Heart left ventricle (tissue), 16 donors: Measurements from ENCODE around the gene CCSER1. TPM values are rescaled to one million over a fixed set of nuclear protein-coding genes. Genes with fewer than 3 reads are reported as not detected.

Experiments
- ATAC-seq, 4 donors: fragments of 200-7000 bp; cut with Tn5 transposase; one replicate each; pipeline ENCODE4 v1.9.1; 2020 to 2022; ENCODE audit warnings: moderate library complexity in 4 of 4, mild to moderate bottlenecking in 3 of 4, moderate number of reproducible peaks in 1 of 4
- DNase-seq, 5 donors: peaks; one replicate each; pipeline ENCODE4 v3.0.0-alpha.2; 2020
- H3K27ac ChIP-seq, 12 donors: fragments of 200-600 bp; sonication (generic) in 4 of 12; one replicate each; pipeline versions ENCODE4 v1.5.0 to v1.8.0; 2016 to 2022; ENCODE audit warnings: mild to moderate bottlenecking in 2 of 12
- H3K27me3 ChIP-seq, 9 donors: fragments of 200-600 bp; sonication (generic) in 2 of 9; one replicate each; pipeline versions ENCODE4 v1.5.1 to v1.8.0; 2016 to 2022; ENCODE audit warnings: mild to moderate bottlenecking in 3 of 9
- H3K36me3 ChIP-seq, 9 donors: fragments of 200-600 bp; sonication (generic) in 2 of 9; one replicate each; pipeline versions ENCODE4 v1.5.0 to v1.8.0; 2018 to 2022; ENCODE audit warnings: mild to moderate bottlenecking in 2 of 9
- H3K4me1 ChIP-seq, 12 donors: fragments of 200-600 bp; sonication (generic) in 4 of 12; one replicate each; pipeline versions ENCODE4 v1.5.0 to v1.8.0; 2016 to 2022; ENCODE audit warnings: mild to moderate bottlenecking in 3 of 12
- H3K4me3 ChIP-seq, 12 donors: fragments of 200-600 bp; sonication (generic) in 4 of 12; one replicate each; pipeline versions ENCODE4 v1.5.0 to v1.8.0; 2017 to 2022; ENCODE audit warnings: mild to moderate bottlenecking in 9 of 12, moderate library complexity in 4 of 12
- H3K9me3 ChIP-seq, 12 donors: fragments of 200-600 bp; sonication (generic) in 4 of 12; one replicate each; pipeline versions ENCODE4 v1.5.0 to v1.8.0; 2016 to 2022; ENCODE audit warnings: mild to moderate bottlenecking in 1 of 12
- POLR2A ChIP-seq, 2 donors: fragments of 450-650 bp; IDR thresholded peaks; one replicate each; pipeline ENCODE4 v1.6.1; 2017; ENCODE audit warnings: antibody characterized with exemption in 2 of 2, mild to moderate bottlenecking in 2 of 2, moderate library complexity in 2 of 2
- WGBS, 4 donors: extraction: QIAGEN DNeasy Blood & Tissue Kit in 2 of 4; methylation state at CpG; one replicate each; pipeline versions ENCODE4 v1.1.5 to v1.1.7; 2013 to 2018; 5-methylcytosine and 5-hydroxymethylcytosine counted together
- intact Hi-C, 10 donors: fragments of 100-400 bp; cut with DNase I; formaldehyde crosslinking; loops; one replicate each; pipeline versions ENCODE4 v1.11.1 to v1.14.2; 2022
- polyA plus RNA-seq, 2 donors: library from polyadenylated mRNA; stranded (reverse); fragments of 200-250 nt; gene quantifications; one replicate each; pipeline ENCODE4 v1.2.3, GENCODE V29; 2013
- total RNA-seq, 9 donors: library from RNA; depleted of rRNA in 2 of 9; stranded (reverse); fragments of >200 nt in 2 of 9; fragmentation: NEBNext Ultra II Directional in 3 of 9; extraction: Animal tissue kit (Norgen Biotek cat#: 25700) in 3 of 9; gene quantifications; one replicate each; pipeline versions ENCODE4 v1.1.0 to v1.2.4, GENCODE V29; 2016 to 2023
- TF ChIP-seq, protein P1 (sequence below), 12 donors: fragments of 200-600 bp; sonication (generic) in 4 of 12; IDR thresholded peaks; one replicate each; pipeline versions ENCODE4 v1.5.0 to v1.8.0; 2018 to 2022; ENCODE audit warnings: antibody characterized with exemption in 12 of 12, mild to moderate bottlenecking in 5 of 12
- donor health status: ischemic (EF 13 %, LVEDD 7.1; RV severe dilation, severe dysfunction).
- donor health status: healthy with polysubstance abuse.
- donor health status: DM: no; HTN: yes; CAD: no.
- donor health status: DM: no; HTN: no; CAD: no.
- donor health status: ischemic (EF 25% LVEDD 6.9; RV normal size, moderate dysfunction).
- donor health status: ischemic (EF 25% LVEDD 5.7; RV mildly dilated, moderate dysfunction).
- donor health status: healthy.
- donor health status: DM: yes; HTN: yes; CAD: no.
- donor health status: ischemic (EF 35%, LVEDD 5.7; RV mildly dilated, moderate dysfunction).
- donor health status: nonischemic (EF 11% LVEDD 7.7; RV severe dilation, severe dysfunction).
- donor health status: DM: yes; HTN: yes; CAD: no.
- donor health status: PGD.
- donor health status: ischemic (EF 29% LVEDD 5.4; RV normal size, mild dysfunction).
- donor health status: nonischemic (EF 23%, LVEDD 6.1; RV moderate dilation, normal function).

Gene CCSER1
- total and polyA plus RNA-seq, 11 donors = 2.5 to 15.8 (median 12.2) TPM

- WGBS, 4 donors = 50 to 75% (median 66%) methylated on average over 1 of the region's 1 CpG
- ATAC-seq (no peak), DNase-seq (no peak)
- intact Hi-C loops = no loop called here
- Histone ChIP-seq H3K27me3 (no peaks in the 10 kb centered on the region), H3K9me3 (no peaks in the 10 kb centered on the region), H3K27ac (no peak overlapping the region), H3K4me1 (no peaks in the 10 kb centered on the region), H3K4me3 (no peak overlapping the region), H3K36me3 (no peaks in the 10 kb centered on the region)
- no peak for TF ChIP-seq POLR2A (IDR thresholded peaks at IDR 0.05)
- TF ChIP-seq, protein P1, sequence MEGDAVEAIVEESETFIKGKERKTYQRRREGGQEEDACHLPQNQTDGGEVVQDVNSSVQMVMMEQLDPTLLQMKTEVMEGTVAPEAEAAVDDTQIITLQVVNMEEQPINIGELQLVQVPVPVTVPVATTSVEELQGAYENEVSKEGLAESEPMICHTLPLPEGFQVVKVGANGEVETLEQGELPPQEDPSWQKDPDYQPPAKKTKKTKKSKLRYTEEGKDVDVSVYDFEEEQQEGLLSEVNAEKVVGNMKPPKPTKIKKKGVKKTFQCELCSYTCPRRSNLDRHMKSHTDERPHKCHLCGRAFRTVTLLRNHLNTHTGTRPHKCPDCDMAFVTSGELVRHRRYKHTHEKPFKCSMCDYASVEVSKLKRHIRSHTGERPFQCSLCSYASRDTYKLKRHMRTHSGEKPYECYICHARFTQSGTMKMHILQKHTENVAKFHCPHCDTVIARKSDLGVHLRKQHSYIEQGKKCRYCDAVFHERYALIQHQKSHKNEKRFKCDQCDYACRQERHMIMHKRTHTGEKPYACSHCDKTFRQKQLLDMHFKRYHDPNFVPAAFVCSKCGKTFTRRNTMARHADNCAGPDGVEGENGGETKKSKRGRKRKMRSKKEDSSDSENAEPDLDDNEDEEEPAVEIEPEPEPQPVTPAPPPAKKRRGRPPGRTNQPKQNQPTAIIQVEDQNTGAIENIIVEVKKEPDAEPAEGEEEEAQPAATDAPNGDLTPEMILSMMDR (IDR thresholded peaks at IDR 0.05) = no peak
These were observed 493.9 kb downstream of the CCSER1 start for GRCh38 chr4:90621080-90621479.

DNA sequence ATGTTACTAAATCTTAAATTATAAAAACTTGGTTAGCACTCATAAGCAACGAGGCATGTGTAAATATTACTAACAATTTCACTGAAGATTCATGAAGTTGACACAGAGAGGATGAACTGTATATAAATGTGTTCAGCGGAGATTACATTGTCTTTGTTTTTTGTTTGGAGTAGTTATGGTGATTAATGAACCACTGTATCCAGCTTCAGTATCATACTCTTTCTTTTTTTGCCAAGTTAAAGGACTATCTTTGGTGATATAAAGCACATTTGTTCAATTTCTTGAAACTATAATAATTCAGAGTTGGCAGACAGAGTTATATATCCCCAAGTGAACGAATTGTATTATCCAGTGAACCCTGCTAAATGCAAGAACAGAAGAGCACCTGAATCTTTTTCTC lies 497.6 kb downstream of the CCSER1 start:
- H3K4me1 ChIP-seq = no peaks in the 10 kb centered on the region
- H3K36me3 ChIP-seq = no peaks in the 10 kb centered on the region
- no peak for DNase-seq
- TF ChIP-seq POLR2A (IDR thresholded peaks at IDR 0.05) = no peak
- TF ChIP-seq, protein P1 (IDR thresholded peaks at IDR 0.05) = no peak
- H3K27ac ChIP-seq = no peak overlapping the region
- no peak for ATAC-seq
- no peaks in the 10 kb centered on the region for H3K9me3 ChIP-seq
- no peaks in the 10 kb centered on the region for H3K27me3 ChIP-seq
- no peak overlapping the region for H3K4me3 ChIP-seq
- intact Hi-C loops = no loop called here
- 53 to 70% (median 55%) methylated on average over 3 of the region's 3 CpGs for WGBS, 4 donors

- H3K27ac ChIP-seq = no peak overlapping the region
- TF ChIP-seq POLR2A (IDR thresholded peaks at IDR 0.05) = no peak
- TF ChIP-seq, protein P1 (IDR thresholded peaks at IDR 0.05) = no peak
- H3K27me3 ChIP-seq = no peaks in the 10 kb centered on the region
- ATAC-seq = no peak
- WGBS, 4 donors = 71 to 82% (median 73%) methylated on average over 7 of the region's 7 CpGs
- no peaks in the 10 kb centered on the region for H3K9me3 ChIP-seq
- no peaks in the 10 kb centered on the region for H3K4me1 ChIP-seq
- H3K4me3 ChIP-seq = no peak overlapping the region
- DNase-seq = no peak
- H3K36me3 ChIP-seq = no peaks in the 10 kb centered on the region
- intact Hi-C loops = no loop called here
These were observed 514.8 kb downstream of the CCSER1 start for GRCh38 chr4:90641861-90642599.

DNA sequence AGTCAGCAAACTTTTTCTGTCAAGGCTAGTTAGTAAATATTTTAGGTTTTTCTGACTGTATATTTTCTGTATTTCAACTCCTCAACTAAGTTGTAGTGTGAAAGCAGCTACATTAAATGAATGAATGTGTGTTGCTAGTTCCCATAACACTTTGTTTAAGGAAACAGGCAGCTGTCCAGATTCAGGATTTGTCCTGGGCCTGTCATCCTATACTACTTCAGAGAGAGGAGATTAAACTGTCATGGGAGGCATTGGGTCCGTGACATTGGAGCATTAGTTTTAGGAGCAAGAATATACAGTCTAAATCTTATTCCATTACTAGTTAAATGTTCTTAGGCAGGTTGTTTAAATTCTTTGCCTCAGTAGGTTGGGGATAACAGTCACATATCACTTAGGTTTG lies 516.0 kb downstream of the CCSER1 start:
- Histone ChIP-seq H3K36me3 (no peaks in the 10 kb centered on the region), H3K27me3 (no peaks in the 10 kb centered on the region), H3K27ac (no peak overlapping the region), H3K9me3 (no peaks in the 10 kb centered on the region), H3K4me3 (no peak overlapping the region), H3K4me1 (no peaks in the 10 kb centered on the region)
- TF ChIP-seq, protein P1 (IDR thresholded peaks at IDR 0.05) = no peak
- no peak for TF ChIP-seq POLR2A (IDR thresholded peaks at IDR 0.05)
- intact Hi-C loops = no loop called here
- no peak for ATAC-seq
- WGBS, 4 donors = 55 to 81% (median 71%) methylated on average over 1 of the region's 1 CpG
- no peak for DNase-seq
